B cell (primary cell): ENCODE data around the gene KCNT1. TPM values are rescaled to one million over a fixed set of nuclear protein-coding genes. Genes with fewer than 3 reads are reported as not detected.

Experiments
- ATAC-seq: fragments of 200-7000 bp; cut with Tn5 transposase; one replicate; pipeline ENCODE4 v1.10.0; 2021; ENCODE audit warnings: low read depth, mild to moderate bottlenecking, moderate number of reproducible peaks, moderate library complexity
- CTCF ChIA-PET: fragments of 350-600 bp; sonication (Branson Sonifier 250); formaldehyde crosslinking; loops from one replicate; lab custom pipeline; 2021; ENCODE audit warnings: antibody characterized with exemption, inconsistent platforms; lab: Charles Lee
- POLR2A ChIA-PET: fragments of 350-600 bp; sonication (Branson Sonifier 250); formaldehyde crosslinking; loops from one replicate; lab custom pipeline; 2021; ENCODE audit warnings: antibody characterized with exemption; lab: Charles Lee
- DNase-seq: peaks from one replicate; pipeline ENCODE4 v3.0.0; 2013
- H2AFZ ChIP-seq: 2 replicates; pipeline ENCODE4 v1.6.1; 2012; ENCODE audit warnings: mild to moderate bottlenecking, low read depth, low read length; ENCODE audit not compliant: insufficient read depth, poor library complexity, severe bottlenecking
- H3K27ac ChIP-seq, 2 donors: 1 replicate in 1 of 2; 2 replicates in 1 of 2; pipeline ENCODE4 v1.5.1; 2012 to 2013; ENCODE audit warnings: low read length in 2 of 2, mild to moderate bottlenecking in 2 of 2, moderate library complexity in 1 of 2
- H3K27me3 ChIP-seq, 4 experiments: fragments of 200-600 bp in 1 of 4; sonication (generic) in 1 of 4; replicated peaks in 1 of 4; 1 replicate in 2 of 4; 2 replicates in 2 of 4; pipeline versions ENCODE4 v1.6.1 to v1.7.0; 2013 to 2016; ENCODE audit warnings: low read length in 3 of 4, mild to moderate bottlenecking in 2 of 4, mixed read lengths in 1 of 4, moderate library complexity in 1 of 4; ENCODE audit not compliant: insufficient read depth in 4 of 4, control insufficient read depth in 3 of 4; ENCODE audit errors: control extremely low read depth in 1 of 4
- H3K36me3 ChIP-seq, 2 experiments: replicated peaks in 1 of 2; 1 replicate in 1 of 2; 2 replicates in 1 of 2; pipeline versions ENCODE4 v1.6.1 to v1.7.1; 2013; ENCODE audit warnings: low read length in 1 of 2; ENCODE audit not compliant: insufficient read depth in 2 of 2, control insufficient read depth in 1 of 2; ENCODE audit errors: control extremely low read depth in 1 of 2, extremely low read depth in 1 of 2
- H3K4me1 ChIP-seq, 2 donors: fragments of 200-600 bp in 1 of 2; sonication (generic) in 1 of 2; 1 replicate in 1 of 2; 2 replicates in 1 of 2; pipeline versions ENCODE4 v1.5.1 to v1.6.1; 2013 to 2017; ENCODE audit warnings: low read length in 2 of 2; ENCODE audit not compliant: control insufficient read depth in 2 of 2, insufficient read depth in 2 of 2
- H3K4me2 ChIP-seq: replicated peaks from 2 replicates; pipeline ENCODE3; 2012; ENCODE audit warnings: mild to moderate bottlenecking, low read depth, low read length; ENCODE audit not compliant: poor library complexity, severe bottlenecking
- H3K4me3 ChIP-seq, 5 experiments: fragments of 200-600 bp in 1 of 5; sonication (generic) in 1 of 5; 1 replicate in 3 of 5; 2 replicates in 2 of 5; pipeline versions ENCODE4 v1.5.1 to v1.7.0; 2011 to 2016; ENCODE audit warnings: low read length in 4 of 5, mild to moderate bottlenecking in 4 of 5, low read depth in 2 of 5, control low read depth in 1 of 5, moderate library complexity in 1 of 5; ENCODE audit not compliant: insufficient read depth in 1 of 5; ENCODE audit errors: control extremely low read depth in 1 of 5, extremely low read depth in 1 of 5
- H3K79me2 ChIP-seq: fragments of 200-600 bp; sonication (generic); one replicate; pipeline ENCODE4 v1.6.0; 2016; ENCODE audit warnings: low read length; ENCODE audit not compliant: control insufficient read depth, insufficient read depth
- H3K9ac ChIP-seq: fragments of 200-600 bp; sonication (generic); 2 replicates; pipeline ENCODE4 v1.6.1; 2017; ENCODE audit warnings: mild to moderate bottlenecking, low read length, moderate library complexity
- H3K9me3 ChIP-seq, 3 donors: one replicate each; pipeline versions ENCODE4 v1.6.1 to v1.7.1; 2013; ENCODE audit warnings: low read length in 2 of 3; ENCODE audit not compliant: control insufficient read depth in 2 of 3, insufficient read depth in 1 of 3; ENCODE audit errors: control extremely low read depth in 1 of 3
- H4K20me1 ChIP-seq: 2 replicates; pipeline ENCODE4 v1.6.0; 2012; ENCODE audit warnings: mild to moderate bottlenecking, low read length; ENCODE audit not compliant: insufficient read depth, control insufficient read depth, poor library complexity, severe bottlenecking
- H3K27ac Mint-ChIP-seq: one replicate; pipeline ENCODE4 v1.8.0; 2021; ENCODE audit warnings: mixed read lengths
- H3K27me3 Mint-ChIP-seq: one replicate; pipeline ENCODE4 v1.8.0; 2021; ENCODE audit warnings: mixed read lengths
- H3K4me1 Mint-ChIP-seq: one replicate; pipeline ENCODE4 v1.8.0; 2021; ENCODE audit warnings: mixed read lengths
- H3K4me3 Mint-ChIP-seq: one replicate; pipeline ENCODE4 v1.8.0; 2021; ENCODE audit warnings: mixed read lengths
- H3K9me3 Mint-ChIP-seq: one replicate; pipeline ENCODE4 v1.8.0; 2022; ENCODE audit warnings: mixed read lengths; ENCODE audit not compliant: insufficient read depth
- CTCF ChIP-seq: fragments of 200-600 bp; IDR thresholded peaks from one replicate; pipeline ENCODE4 v1.8.0; 2022; ENCODE audit warnings: antibody characterized with exemption, mild to moderate bottlenecking
- EZH2 ChIP-seq: IDR thresholded peaks from 2 replicates; pipeline ENCODE4 v1.6.1; 2012; ENCODE audit warnings: borderline replicate concordance, low read depth, mild to moderate bottlenecking, moderate library complexity, low read length; ENCODE audit not compliant: insufficient read depth, poor library complexity, severe bottlenecking
- WGBS: methylation state at CpG from one replicate; pipeline ENCODE4 v1.1.5; 2013; ENCODE audit warnings: missing lambda C conversion rate; ENCODE audit not compliant: insufficient coverage; 5-methylcytosine and 5-hydroxymethylcytosine counted together
- intact Hi-C: fragments of 100-400 bp; cut with micrococcal nuclease; formaldehyde crosslinking; loops from one replicate; pipeline ENCODE4 v1.10.0; 2022
- polyA plus RNA-seq: library from polyadenylated mRNA; depleted of rRNA; stranded (reverse); fragments of >200 nt; gene quantifications from 2 replicates; pipeline ENCODE4 v1.2.3, GENCODE V29; 2012
- total RNA-seq, 2 donors: library from RNA; stranded (reverse); fragments of 120-200 nt in 1 of 2; gene quantifications; 1 replicate in 1 of 2; 2 replicates in 1 of 2; pipeline versions ENCODE4 v1.2.3 to v1.2.4, GENCODE V29; 2013 to 2022

Gene KCNT1
- total and polyA plus RNA-seq, 2 donors (not counting 1 experiment from before 2014, with no cell fraction given): not detected

GRCh38 chr9:135666534-135667462, 35.2 kb upstream of the KCNT1 start:
- H3K27me3 ChIP-seq: no peaks in the 10 kb centered on the region
- no peak overlapping the region for H3K4me2 ChIP-seq
- H3K9ac ChIP-seq: no peak overlapping the region
- no peak overlapping the region for H3K27ac Mint-ChIP-seq
- peaks cover 3% of the 10 kb centered on the region for H3K9me3 Mint-ChIP-seq
- POLR2A ChIA-PET: no interaction called here
- no peak overlapping the region for H3K27ac ChIP-seq
- no peak for TF ChIP-seq CTCF
- no peak for TF ChIP-seq EZH2
- no peaks in the 10 kb centered on the region for H3K4me1 ChIP-seq
- H2AFZ ChIP-seq: no peak overlapping the region
- H4K20me1 ChIP-seq: no peaks in the 10 kb centered on the region
- 88% methylated on average over 22 of the region's 29 CpGs for WGBS
- H3K4me1 Mint-ChIP-seq: no peaks in the 10 kb centered on the region
- CTCF ChIA-PET: no interaction called here
- no peaks in the 10 kb centered on the region for H3K27me3 Mint-ChIP-seq
- no peak overlapping the region for H3K4me3 ChIP-seq
- intact Hi-C loops: no loop called here
- H3K79me2 ChIP-seq: no peaks in the 10 kb centered on the region
- H3K4me3 Mint-ChIP-seq: no peak overlapping the region
- DNase-seq (no peak), ATAC-seq (no peak)
- H3K9me3 ChIP-seq: peaks cover 0 to 13% (median 0%) of the 10 kb centered on the region in 3 donors
- H3K36me3 ChIP-seq: no peaks in the 10 kb centered on the region

DNA sequence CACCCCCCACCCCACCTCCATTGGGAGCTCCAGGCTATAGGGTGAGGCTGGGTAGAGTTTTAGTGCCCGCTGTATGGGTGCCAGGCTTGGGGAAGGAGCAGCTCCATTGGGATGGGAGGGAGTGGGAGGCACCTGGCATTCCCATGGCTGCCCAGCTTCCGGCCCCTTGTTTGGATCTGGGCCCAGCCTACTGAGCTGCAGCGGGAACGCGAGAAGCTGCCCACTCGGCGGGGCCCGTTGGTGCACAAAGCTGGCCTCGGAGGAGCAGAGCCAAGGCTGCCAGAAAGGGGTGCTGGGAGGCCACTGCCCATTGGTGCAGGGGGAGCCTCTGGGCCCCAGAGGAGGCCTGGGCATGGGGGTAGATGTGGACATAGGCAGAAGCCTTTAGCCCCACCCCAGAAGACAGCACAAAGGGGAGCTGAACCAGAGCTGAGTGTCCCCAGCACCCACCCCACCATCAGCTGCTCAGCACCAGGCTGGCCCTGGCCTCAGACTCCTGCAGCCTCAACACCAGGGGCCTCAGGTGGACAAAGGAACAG, 34.5 kb upstream of the KCNT1 start:
- CTCF ChIA-PET: no interaction called here
- POLR2A ChIA-PET: no interaction called here

More for the DNA sequence above, 34.5 kb upstream of the KCNT1 start:
- no peak overlapping the region for H3K27ac ChIP-seq
- no peak overlapping the region for H3K4me2 ChIP-seq
- Mint-ChIP-seq H3K27me3 (peaks cover 3% of the 10 kb centered on the region), H3K4me1 (no peaks in the 10 kb centered on the region), H3K9me3 (peaks cover 3% of the 10 kb centered on the region), H3K4me3 (no peak overlapping the region), H3K27ac (no peak overlapping the region)
- no peaks in the 10 kb centered on the region for H3K36me3 ChIP-seq
- TF ChIP-seq CTCF (no peak), EZH2 (no peak)
- intact Hi-C loops: no loop called here
- DNase-seq (no peak), ATAC-seq (no peak)
- H3K4me1 ChIP-seq: no peaks in the 10 kb centered on the region
- H3K9ac ChIP-seq: no peak overlapping the region
- H3K79me2 ChIP-seq: no peaks in the 10 kb centered on the region
- peaks cover 0 to 13% (median 0%) of the 10 kb centered on the region in 3 donors for H3K9me3 ChIP-seq
- no peaks in the 10 kb centered on the region for H4K20me1 ChIP-seq
- no peaks in the 10 kb centered on the region for H3K27me3 ChIP-seq
- WGBS: 92% methylated on average over 9 of the region's 9 CpGs
- H2AFZ ChIP-seq: no peak overlapping the region
- no peak overlapping the region for H3K4me3 ChIP-seq
